Epidermal melanocyte (primary cell): ENCODE data around the gene STK32B.
A peak's percentile ranks its signal among the peaks of the same experiment; 100 is the strongest.

Source experiments
- DNase-seq: peaks from one replicate; pipeline ENCODE4 v3.0.0; 2011; ENCODE audit warnings: low spot score; ENCODE audit not compliant: insufficient read length

The STK32B gene

GRCh38 chr4:5030221-5030620, 21.1 kb upstream of the STK32B start:
- DNase-seq, result no peak

GRCh38 chr4:5030927-5031326, 20.4 kb upstream of the STK32B start:
- DNase-seq, result no peak

- no peak for DNase-seq
These were observed 18.5 kb upstream of the STK32B start for GRCh38 chr4:5032813-5033212.

- no peak for DNase-seq
These were observed 17.9 kb upstream of the STK32B start for GRCh38 chr4:5033281-5033841.

- DNase-seq, result no peak
These were observed 17.1 kb upstream of the STK32B start for GRCh38 chr4:5034206-5034605.

GRCh38 chr4:5036239-5036638, 15.0 kb upstream of the STK32B start:
- no peak for DNase-seq

- DNase-seq, result peak; percentile 39
These were observed 13.4 kb upstream of the STK32B start for GRCh38 chr4:5037553-5038551.

- no peak for DNase-seq
These were observed 11.5 kb upstream of the STK32B start for GRCh38 chr4:5039800-5040199.

GRCh38 chr4:5040856-5041620, 10.2 kb upstream of the STK32B start:
- DNase-seq, result no peak

GRCh38 chr4:5041699-5042098, 9.6 kb upstream of the STK32B start:
- no peak for DNase-seq

- no peak for DNase-seq
These were observed 7.7 kb upstream of the STK32B start for GRCh38 chr4:5043579-5043978.

GRCh38 chr4:5044341-5044740, 6.9 kb upstream of the STK32B start:
- DNase-seq, result no peak

GRCh38 chr4:5045097-5045496, 6.2 kb upstream of the STK32B start:
- no peak for DNase-seq

GRCh38 chr4:5048721-5049120, 2.6 kb upstream of the STK32B start:
- no peak for DNase-seq

GRCh38 chr4:5050520-5051277, 581 bp upstream of the STK32B start:
- DNase-seq, result peak; percentile 79

- DNase-seq, result no peak
These were observed 973 bp downstream of the STK32B start for GRCh38 chr4:5052204-5052702.

GRCh38 chr4:5052726-5053425, 1.6 kb downstream of the STK32B start:
- DNase-seq, result no peak

- no peak for DNase-seq
These were observed 3.3 kb downstream of the STK32B start for GRCh38 chr4:5054532-5054931.

- no peak for DNase-seq
These were observed 4.1 kb downstream of the STK32B start for GRCh38 chr4:5055411-5055810.

- no peak for DNase-seq
These were observed 14.8 kb downstream of the STK32B start for GRCh38 chr4:5066101-5066500.
